PFSK-1 (cell line): ENCODE results near the gene ECT2L.

Experiments used
- FOXP2 ChIP-seq: optimal IDR thresholded peaks from 2 replicates; pipeline ENCODE3; 2011; ENCODE audit warnings: borderline replicate concordance, control low read depth, inconsistent platforms; ENCODE audit not compliant: insufficient read depth; ENCODE audit errors: extremely low read length, extremely low read depth
- POLR2AphosphoS5 ChIP-seq: IDR thresholded peaks from 2 replicates; pipeline ENCODE4 v1.6.1; 2012; ENCODE audit warnings: low read depth, mild to moderate bottlenecking, control low read depth, low read length, moderate library complexity
- SIN3A ChIP-seq: IDR thresholded peaks from 2 replicates; pipeline ENCODE4 v1.6.1; 2012; ENCODE audit warnings: mild to moderate bottlenecking, low read length, moderate library complexity, borderline replicate concordance; ENCODE audit not compliant: insufficient read depth
- TAF1 ChIP-seq: IDR thresholded peaks from 2 replicates; pipeline ENCODE4 v1.6.1; 2012; ENCODE audit warnings: low read length, control low read depth, borderline replicate concordance; ENCODE audit not compliant: insufficient read depth
- TF ChIP-seq, protein P1 (sequence below), 2 experiments: IDR thresholded peaks; 2 replicates each; pipeline versions ENCODE4 v1.6.1 to v1.8.0; 2011 to 2012; ENCODE audit warnings: low read depth in 2 of 2, low read length in 2 of 2, control low read depth in 1 of 2, inconsistent platforms in 1 of 2, mild to moderate bottlenecking in 1 of 2, moderate library complexity in 1 of 2; ENCODE audit not compliant: insufficient read depth in 1 of 2

Gene ECT2L

DNA sequence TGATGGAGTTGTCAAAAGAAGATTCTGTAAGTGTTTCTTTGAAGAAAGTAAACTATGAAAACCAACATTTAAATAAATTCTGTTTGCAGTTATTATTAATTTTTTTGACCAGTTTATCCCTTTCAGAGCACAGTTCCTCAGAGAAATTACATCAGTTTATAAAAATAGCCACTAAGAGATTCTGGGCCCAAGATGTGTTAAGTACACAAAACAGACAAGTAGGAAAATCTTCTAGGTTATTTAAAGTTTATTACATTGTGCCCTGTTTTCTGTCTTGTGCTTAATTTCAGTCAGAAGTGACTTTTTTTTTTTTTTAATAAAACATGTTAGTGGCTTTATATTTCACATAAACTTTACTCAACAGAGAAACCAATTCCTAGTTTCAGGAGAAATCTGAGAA lies 72.3 kb downstream of the ECT2L start:
- TF ChIP-seq FOXP2 = no peak
- no peak for TF ChIP-seq TAF1

DNA sequence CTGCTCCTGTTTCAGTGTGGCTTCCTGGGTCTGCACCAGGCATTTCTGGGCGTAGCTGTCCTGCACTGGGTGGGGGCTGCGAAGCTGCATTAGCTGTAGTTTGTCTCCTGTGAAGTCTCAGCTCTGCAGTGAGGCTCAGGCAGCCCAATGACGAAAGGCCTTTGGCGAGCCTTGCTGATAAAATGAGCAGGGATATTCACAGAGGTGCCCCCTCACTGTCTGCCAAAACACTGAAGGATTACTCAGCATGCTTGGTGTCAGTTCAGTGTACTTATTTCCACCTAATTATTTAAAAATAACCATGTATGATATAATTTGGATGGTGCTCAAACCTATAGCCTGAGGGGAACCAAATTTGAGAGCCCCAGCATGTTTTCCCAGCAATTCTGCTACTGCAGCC lies 73.5 kb downstream of the ECT2L start:
- TF ChIP-seq TAF1 = no peak

DNA sequence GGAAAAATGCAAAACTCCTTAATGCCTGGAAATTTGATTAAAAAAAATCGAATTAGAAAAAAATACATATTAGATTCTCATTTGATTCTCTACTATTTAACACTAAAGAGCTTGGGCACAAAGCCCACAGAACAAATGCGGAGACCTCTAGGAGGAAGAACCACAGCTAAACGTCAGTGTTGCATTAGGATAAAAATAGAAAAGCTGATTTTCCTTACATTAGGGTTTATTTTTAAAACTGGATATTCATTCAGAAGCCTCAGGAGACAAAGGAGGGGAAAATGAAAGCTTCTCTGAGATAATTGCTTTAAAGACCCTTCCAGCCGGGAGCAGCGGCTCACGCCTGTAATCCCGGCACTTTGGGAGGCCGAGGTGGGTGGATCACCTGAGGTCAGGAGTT lies 77.3 kb downstream of the ECT2L start:
- no peak for TF ChIP-seq POLR2AphosphoS5
- TF ChIP-seq SIN3A = no peak
- TF ChIP-seq, protein P1, sequence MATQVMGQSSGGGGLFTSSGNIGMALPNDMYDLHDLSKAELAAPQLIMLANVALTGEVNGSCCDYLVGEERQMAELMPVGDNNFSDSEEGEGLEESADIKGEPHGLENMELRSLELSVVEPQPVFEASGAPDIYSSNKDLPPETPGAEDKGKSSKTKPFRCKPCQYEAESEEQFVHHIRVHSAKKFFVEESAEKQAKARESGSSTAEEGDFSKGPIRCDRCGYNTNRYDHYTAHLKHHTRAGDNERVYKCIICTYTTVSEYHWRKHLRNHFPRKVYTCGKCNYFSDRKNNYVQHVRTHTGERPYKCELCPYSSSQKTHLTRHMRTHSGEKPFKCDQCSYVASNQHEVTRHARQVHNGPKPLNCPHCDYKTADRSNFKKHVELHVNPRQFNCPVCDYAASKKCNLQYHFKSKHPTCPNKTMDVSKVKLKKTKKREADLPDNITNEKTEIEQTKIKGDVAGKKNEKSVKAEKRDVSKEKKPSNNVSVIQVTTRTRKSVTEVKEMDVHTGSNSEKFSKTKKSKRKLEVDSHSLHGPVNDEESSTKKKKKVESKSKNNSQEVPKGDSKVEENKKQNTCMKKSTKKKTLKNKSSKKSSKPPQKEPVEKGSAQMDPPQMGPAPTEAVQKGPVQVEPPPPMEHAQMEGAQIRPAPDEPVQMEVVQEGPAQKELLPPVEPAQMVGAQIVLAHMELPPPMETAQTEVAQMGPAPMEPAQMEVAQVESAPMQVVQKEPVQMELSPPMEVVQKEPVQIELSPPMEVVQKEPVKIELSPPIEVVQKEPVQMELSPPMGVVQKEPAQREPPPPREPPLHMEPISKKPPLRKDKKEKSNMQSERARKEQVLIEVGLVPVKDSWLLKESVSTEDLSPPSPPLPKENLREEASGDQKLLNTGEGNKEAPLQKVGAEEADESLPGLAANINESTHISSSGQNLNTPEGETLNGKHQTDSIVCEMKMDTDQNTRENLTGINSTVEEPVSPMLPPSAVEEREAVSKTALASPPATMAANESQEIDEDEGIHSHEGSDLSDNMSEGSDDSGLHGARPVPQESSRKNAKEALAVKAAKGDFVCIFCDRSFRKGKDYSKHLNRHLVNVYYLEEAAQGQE (IDR thresholded peaks at IDR 0.05; ENCODE audit: insufficient read depth in 1 of 2, low read depth in 2 of 2, low read length in 2 of 2) = no peak
- TF ChIP-seq FOXP2 = no peak
- TF ChIP-seq TAF1 = no peak

DNA sequence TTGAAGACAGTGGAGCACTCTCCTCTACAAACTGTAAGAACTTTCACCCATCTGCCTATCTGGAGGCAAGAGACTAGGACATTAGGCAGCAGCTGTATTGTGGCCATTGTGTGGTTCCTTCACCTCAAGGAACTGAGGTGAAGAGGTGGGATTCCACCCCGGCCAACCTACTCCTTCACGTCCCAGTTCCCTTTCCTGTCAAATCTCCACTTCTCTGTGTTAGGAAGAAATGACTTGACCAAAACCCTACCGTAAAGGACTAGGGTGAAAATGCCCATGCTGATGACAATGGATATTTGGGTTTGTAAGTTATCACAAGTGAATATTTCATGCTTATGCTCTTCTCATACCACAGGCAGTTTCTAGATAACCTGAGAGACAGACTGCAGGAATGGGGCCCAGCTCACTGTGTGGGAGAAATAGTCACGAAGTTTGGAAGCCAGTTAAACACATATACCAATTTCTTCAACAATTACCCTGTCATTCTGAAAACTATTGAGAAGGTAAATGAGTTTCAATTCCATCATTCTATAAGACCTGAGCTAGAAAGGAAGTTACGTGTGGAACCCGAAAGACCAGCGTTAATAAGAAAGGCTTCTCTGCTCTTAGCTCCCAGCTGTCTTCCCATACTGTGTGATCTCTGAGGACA lies 86.6 kb downstream of the ECT2L start:
- TF ChIP-seq, protein P1 (IDR thresholded peaks at IDR 0.05; ENCODE audit: insufficient read depth in 1 of 2, low read depth in 2 of 2, low read length in 2 of 2) = no peak
- TF ChIP-seq FOXP2 (no peak), POLR2AphosphoS5 (no peak), SIN3A (no peak), TAF1 (no peak)

DNA sequence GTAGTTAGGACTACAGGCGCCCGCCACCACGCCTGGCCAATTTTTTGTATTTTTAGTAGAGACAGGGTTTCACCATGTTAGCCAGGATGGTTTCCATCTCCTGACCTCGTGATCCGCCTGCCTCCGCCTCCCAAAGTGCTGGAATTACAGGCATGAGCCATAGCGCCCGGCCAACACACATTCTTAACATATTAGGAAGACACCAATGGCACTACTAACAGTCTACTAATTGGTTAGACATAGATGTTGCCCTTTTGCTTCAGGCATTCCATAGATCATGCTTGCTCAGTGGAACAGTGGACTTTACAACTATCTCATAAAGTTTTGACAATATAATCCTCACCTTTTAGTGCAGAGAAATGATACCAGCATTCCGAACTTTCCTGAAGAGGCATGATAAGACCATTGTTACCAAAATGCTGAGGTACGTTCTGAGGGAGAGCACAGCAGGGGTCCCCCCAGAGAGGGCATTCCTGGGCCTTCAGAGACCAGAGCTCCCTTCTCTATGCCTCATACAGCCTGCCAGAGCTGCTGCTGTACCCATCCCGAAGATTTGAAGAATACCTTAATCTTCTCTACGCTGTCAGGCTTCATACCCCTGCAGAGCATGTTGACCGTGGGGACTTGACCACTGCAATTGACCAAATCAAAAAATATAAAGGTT lies 89.4 kb downstream of the ECT2L start:
- no peak for TF ChIP-seq POLR2AphosphoS5
- TF ChIP-seq, protein P1 (IDR thresholded peaks at IDR 0.05; ENCODE audit: insufficient read depth in 1 of 2, low read depth in 2 of 2, low read length in 2 of 2) = no peak
- TF ChIP-seq TAF1 = no peak
- no peak for TF ChIP-seq SIN3A
- no peak for TF ChIP-seq FOXP2

DNA sequence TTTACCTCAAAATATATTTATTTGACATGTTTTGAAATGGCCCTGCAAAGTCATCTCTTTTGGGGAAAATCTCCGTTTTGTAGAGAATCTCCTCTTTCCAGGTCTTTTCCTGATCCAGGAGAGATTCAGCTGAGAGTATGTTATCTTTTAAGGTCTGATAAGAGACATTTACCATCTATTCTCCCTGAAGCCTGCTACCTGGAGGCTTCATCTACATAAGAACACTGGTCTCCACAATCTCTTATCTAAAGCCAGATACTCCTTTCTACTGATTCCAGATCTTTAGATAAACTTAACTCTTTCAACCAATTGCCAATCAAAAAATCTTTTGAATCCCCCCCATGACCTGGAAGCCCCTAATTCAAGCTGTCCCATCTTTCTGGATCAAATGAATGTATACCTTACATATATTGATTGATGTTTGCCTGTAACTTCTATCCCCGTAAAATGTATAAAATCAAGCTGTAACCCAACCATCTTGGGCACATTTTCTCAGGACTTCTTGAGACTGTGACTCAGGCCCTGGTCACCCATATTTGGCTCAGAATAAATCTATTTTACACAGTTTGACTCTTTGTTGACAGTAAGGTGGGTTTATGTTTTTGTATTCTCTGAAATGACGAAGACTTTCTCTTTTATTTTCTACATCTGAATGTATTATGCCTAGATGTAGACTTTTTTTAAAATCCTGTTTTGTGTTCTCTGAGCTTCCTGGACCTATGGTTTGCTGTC lies 95.5 kb downstream of the ECT2L start:
- TF ChIP-seq POLR2AphosphoS5 (no peak), SIN3A (no peak), FOXP2 (no peak), TAF1 (no peak)
- TF ChIP-seq, protein P1 (IDR thresholded peaks at IDR 0.05; ENCODE audit: insufficient read depth in 1 of 2, low read depth in 2 of 2, low read length in 2 of 2) = no peak
